Calu3 (cell line): ENCODE results near the gene HUNK. TPM values are rescaled to one million over a fixed set of nuclear protein-coding genes. Genes with fewer than 3 reads are reported as not detected.
A peak's percentile ranks its signal among the peaks of the same experiment; 100 is the strongest.

Experiments used
- BruUV-seq: library from RNA; stranded (reverse); fragments of 400-500 nt; replicated peaks from 2 replicates; lab custom pipeline; 2021; lab: Mats Ljungman, UMichigan
- CTCF ChIA-PET: fragments of 300-600 bp; sonication (Branson Sonifier 250); formaldehyde crosslinking; loops from one replicate; lab custom pipeline; 2022; ENCODE audit warnings: antibody characterized with exemption; lab: Charles Lee
- DNase-seq: peaks from one replicate; pipeline ENCODE4 v3.0.0; 2022
- H3K27ac Mint-ChIP-seq: one replicate; pipeline ENCODE4 v1.8.0; 2022; ENCODE audit warnings: mixed read lengths; ENCODE audit not compliant: unreplicated experiment
- H3K27me3 Mint-ChIP-seq: one replicate; pipeline ENCODE4 v1.8.0; 2022; ENCODE audit warnings: mixed read lengths; ENCODE audit not compliant: unreplicated experiment
- H3K36me3 Mint-ChIP-seq: one replicate; pipeline ENCODE4 v1.8.0; 2022; ENCODE audit warnings: mild to moderate bottlenecking, moderate library complexity, mixed read lengths; ENCODE audit not compliant: insufficient read depth, unreplicated experiment
- H3K4me1 Mint-ChIP-seq: one replicate; pipeline ENCODE4 v1.8.0; 2022; ENCODE audit warnings: mild to moderate bottlenecking, low read depth, mixed read lengths; ENCODE audit not compliant: unreplicated experiment
- H3K4me3 Mint-ChIP-seq: one replicate; pipeline ENCODE4 v1.8.0; 2022; ENCODE audit warnings: mild to moderate bottlenecking, low read depth, moderate library complexity, mixed read lengths; ENCODE audit not compliant: unreplicated experiment
- H3K9me3 Mint-ChIP-seq: one replicate; pipeline ENCODE4 v1.8.0; 2022; ENCODE audit warnings: low read depth, mixed read lengths; ENCODE audit not compliant: unreplicated experiment
- intact Hi-C: fragments of 100-400 bp; cut with micrococcal nuclease; formaldehyde crosslinking; loops from one replicate; pipeline ENCODE4 v1.10.0; 2022; ENCODE audit not compliant: unreplicated experiment
- total RNA-seq: library from RNA; stranded (reverse); gene quantifications from 2 replicates; pipeline ENCODE4 v1.2.3, GENCODE V29; 2022
- TF ChIP-seq, protein P1 (sequence below): fragments of 200-600 bp; IDR thresholded peaks from one replicate; pipeline ENCODE4 v1.8.0; 2022; ENCODE audit warnings: antibody characterized with exemption; ENCODE audit not compliant: unreplicated experiment

HUNK gene
- total RNA-seq, 1 experiment from 2014 or later = 2.3 TPM

DNA sequence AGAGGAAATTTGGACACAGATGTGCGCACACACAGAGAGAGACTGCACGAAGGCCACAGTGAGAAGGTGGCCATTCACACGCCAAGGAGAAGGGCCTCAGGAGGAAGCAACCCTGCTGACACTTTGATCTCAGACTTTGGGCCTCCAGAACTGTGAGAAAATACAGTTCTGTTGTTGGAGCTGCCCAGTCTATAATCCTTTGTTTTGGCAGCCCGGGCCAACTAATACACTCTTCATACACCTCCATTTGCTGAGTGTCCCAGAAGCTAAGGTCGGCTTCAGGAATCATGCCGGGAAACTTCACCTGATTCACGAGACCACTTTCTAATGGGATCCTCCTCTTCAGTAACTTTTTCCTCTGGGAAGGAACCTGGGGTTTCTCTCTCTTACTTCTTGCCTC lies 23.2 kb downstream of the HUNK start:
- CTCF ChIA-PET = interaction anchor here (0.5 to 0.6 kb wide), 2 partner anchors 157 to 180 kb away, joined by 3 to 4 read pairs; no protein-coding TSS in a partner anchor
- BruUV-seq = no TSS peak

DNA sequence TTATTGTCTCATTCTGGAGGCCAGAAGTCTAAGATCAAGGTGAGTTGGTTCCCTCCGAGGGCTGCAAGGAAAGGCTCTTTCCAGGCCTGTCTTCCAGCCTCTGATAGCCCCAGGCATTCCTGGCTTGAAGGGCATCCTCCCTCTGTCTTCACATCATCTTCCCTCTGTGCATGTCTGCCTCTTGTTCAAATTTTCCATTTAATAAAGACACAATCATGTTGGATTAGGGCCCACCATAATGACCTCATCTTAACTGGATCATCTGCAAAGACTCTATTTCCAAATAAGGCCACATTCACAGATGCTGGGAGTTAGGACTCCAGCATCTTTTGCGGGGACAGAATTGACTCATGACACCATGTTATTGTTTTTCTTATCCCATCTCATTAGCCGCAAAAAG lies 24.5 kb downstream of the HUNK start:
- CTCF ChIA-PET = no interaction called here
- intact Hi-C loops = no loop called here
- no peaks in the 10 kb centered on the region for H3K36me3 Mint-ChIP-seq

More for the DNA sequence above, 23.2 kb downstream of the HUNK start:
- Mint-ChIP-seq H3K36me3 (no peaks in the 10 kb centered on the region), H3K9me3 (no peaks in the 10 kb centered on the region), H3K27ac (no peak overlapping the region), H3K27me3 (no peaks in the 10 kb centered on the region), H3K4me1 (peaks cover 27% of the 10 kb centered on the region), H3K4me3 (no peak overlapping the region)
- intact Hi-C loops = no loop called here
- no peak for DNase-seq
- TF ChIP-seq, protein P1, sequence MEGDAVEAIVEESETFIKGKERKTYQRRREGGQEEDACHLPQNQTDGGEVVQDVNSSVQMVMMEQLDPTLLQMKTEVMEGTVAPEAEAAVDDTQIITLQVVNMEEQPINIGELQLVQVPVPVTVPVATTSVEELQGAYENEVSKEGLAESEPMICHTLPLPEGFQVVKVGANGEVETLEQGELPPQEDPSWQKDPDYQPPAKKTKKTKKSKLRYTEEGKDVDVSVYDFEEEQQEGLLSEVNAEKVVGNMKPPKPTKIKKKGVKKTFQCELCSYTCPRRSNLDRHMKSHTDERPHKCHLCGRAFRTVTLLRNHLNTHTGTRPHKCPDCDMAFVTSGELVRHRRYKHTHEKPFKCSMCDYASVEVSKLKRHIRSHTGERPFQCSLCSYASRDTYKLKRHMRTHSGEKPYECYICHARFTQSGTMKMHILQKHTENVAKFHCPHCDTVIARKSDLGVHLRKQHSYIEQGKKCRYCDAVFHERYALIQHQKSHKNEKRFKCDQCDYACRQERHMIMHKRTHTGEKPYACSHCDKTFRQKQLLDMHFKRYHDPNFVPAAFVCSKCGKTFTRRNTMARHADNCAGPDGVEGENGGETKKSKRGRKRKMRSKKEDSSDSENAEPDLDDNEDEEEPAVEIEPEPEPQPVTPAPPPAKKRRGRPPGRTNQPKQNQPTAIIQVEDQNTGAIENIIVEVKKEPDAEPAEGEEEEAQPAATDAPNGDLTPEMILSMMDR = no peak

DNA sequence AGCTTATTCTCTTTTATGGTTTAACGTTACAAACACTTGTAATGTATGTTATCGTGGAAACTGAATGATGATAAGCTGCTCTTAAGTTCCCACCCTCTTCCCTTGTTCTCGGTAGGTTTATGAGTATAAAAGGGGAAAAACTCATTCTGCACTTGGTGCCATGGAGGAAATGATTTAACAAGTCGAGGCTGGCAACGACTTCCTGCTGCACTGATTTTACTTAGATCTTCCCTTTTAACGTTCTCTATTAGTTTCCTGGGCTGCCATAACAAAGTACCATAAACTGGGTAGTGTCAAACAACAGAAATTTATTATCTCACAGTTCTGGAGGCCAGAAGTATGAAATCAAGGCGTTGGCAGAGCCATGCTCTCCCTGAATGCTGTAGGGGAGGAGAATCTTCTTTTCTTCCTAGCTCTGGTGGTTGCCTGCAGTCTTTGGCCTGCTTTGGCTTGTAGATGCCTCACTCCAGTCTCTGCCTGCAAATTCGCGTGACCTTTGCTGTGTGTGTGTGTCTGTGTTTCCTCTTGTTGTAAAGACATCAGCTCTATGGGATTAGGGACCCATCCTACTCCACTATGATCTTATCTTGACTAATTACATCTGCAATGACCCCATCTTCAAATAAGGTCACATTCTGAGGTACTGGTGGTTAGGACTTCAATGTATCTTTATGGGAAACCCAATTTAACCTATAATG lies 26.3 kb downstream of the HUNK start:
- no peak for DNase-seq
- intact Hi-C loops = no loop called here
- peaks cover 28% of the 10 kb centered on the region for H3K4me1 Mint-ChIP-seq
- CTCF ChIA-PET = no interaction called here
- no TSS peak for BruUV-seq
- no peak overlapping the region for H3K27ac Mint-ChIP-seq
- TF ChIP-seq, protein P1 = no peak
- no peaks in the 10 kb centered on the region for H3K27me3 Mint-ChIP-seq
- no peaks in the 10 kb centered on the region for H3K9me3 Mint-ChIP-seq
- no peaks in the 10 kb centered on the region for H3K36me3 Mint-ChIP-seq
- H3K4me3 Mint-ChIP-seq = no peak overlapping the region

More for the DNA sequence above, 24.5 kb downstream of the HUNK start:
- no peak for DNase-seq
- TF ChIP-seq, protein P1 = no peak
- Mint-ChIP-seq H3K4me3 (no peak overlapping the region), H3K4me1 (peaks cover 33% of the 10 kb centered on the region), H3K27ac (no peak overlapping the region), H3K27me3 (no peaks in the 10 kb centered on the region), H3K9me3 (no peaks in the 10 kb centered on the region)
- no TSS peak for BruUV-seq

DNA sequence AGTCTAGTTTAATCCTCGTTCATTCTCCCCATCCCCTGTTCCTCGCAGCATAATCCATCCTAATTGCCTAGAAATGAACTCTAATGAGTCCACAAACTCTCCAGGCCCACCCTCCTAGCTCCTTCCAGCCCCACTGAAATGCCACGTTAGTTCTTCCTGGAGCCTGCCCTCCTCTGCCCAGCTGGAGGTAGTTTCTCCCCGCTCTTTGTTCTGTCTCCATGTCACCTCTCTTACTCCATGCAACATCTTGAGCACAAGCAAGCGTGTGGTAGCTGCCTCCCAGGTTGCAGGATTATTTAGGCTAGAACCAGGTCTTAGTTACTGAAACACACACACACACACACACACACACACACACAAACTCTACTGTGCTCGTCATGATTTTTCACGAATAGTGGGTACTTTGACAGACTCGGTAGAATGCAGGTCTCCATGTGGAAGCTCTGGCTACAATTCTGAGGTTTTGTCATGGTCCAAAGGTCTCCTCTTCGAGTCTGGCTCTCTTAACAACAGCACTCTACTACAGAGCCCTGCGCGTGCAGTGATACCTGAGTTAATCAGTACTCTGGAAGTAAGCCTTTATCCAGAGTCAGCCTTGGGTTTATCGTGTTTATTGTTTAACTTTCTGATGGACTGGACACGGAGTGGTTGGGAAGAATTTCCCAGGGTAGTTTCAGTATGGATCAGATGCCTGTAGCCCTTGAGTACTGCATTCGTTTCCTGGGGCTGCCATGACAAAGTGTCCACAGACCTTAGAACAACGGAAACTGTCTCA lies 27.5 kb downstream of the HUNK start:
- no TSS peak for BruUV-seq
- Mint-ChIP-seq H3K27me3 (no peaks in the 10 kb centered on the region), H3K9me3 (no peaks in the 10 kb centered on the region), H3K4me3 (peak overlapping the region; percentile 15), H3K4me1 (peaks cover 24% of the 10 kb centered on the region), H3K36me3 (no peaks in the 10 kb centered on the region), H3K27ac (peak overlapping the region; percentile 20)
- peak; percentile 29 for DNase-seq
- TF ChIP-seq, protein P1 = no peak
- intact Hi-C loops = no loop called here
- CTCF ChIA-PET = interaction anchor here (2.1 kb wide), 1 partner anchor 11 kb away, joined by 8 read pairs; no protein-coding TSS in a partner anchor
